Stimulated activated CD8-positive, alpha-beta memory T cell treated with anti-CD3 and anti-CD28 coated beads, Interleukin-15, amount 100 ng/mL, for 24 hours (primary cell): ENCODE data around the gene BOD1L1.

ENCODE experiments used
- DNase-seq: peaks from one replicate; pipeline ENCODE4 v3.0.0-alpha.2; 2020; ENCODE audit warnings: low read depth

BOD1L1 gene

GRCh38 chr4:13555325-13555724 is 72.2 kb downstream of the BOD1L1 start:
- DNase-seq, result no peak

GRCh38 chr4:13553081-13553480 is 74.4 kb downstream of the BOD1L1 start:
- no peak for DNase-seq

GRCh38 chr4:13548984-13549546 is 78.5 kb downstream of the BOD1L1 start:
- peak; percentile 94 for DNase-seq

- no peak for DNase-seq
Measured at GRCh38 chr4:13548059-13548983, 79.2 kb downstream of the BOD1L1 start.

- DNase-seq, result no peak
Measured at GRCh38 chr4:13547485-13548041, 80.0 kb downstream of the BOD1L1 start.

GRCh38 chr4:13546941-13547484 is 80.5 kb downstream of the BOD1L1 start:
- DNase-seq, result no peak

- DNase-seq, result no peak
Measured at GRCh38 chr4:13546142-13546940, 81.2 kb downstream of the BOD1L1 start.

- DNase-seq, result no peak
Measured at GRCh38 chr4:13545394-13545808, 82.1 kb downstream of the BOD1L1 start.

- no peak for DNase-seq
Measured at GRCh38 chr4:13544606-13545393, 82.7 kb downstream of the BOD1L1 start.

GRCh38 chr4:13543839-13544605 is 83.5 kb downstream of the BOD1L1 start, which contains the start of gene NKX3-2:
Gene NKX3-2 (minus strand): TSS chr4:13544508. CDS start chr4:13544414, 94 bp downstream.
- DNase-seq, result no peak

GRCh38 chr4:13543032-13543838 is 84.3 kb downstream of the BOD1L1 start:
- DNase-seq, result no peak

GRCh38 chr4:13542577-13543031 is 84.9 kb downstream of the BOD1L1 start:
- DNase-seq, result no peak

- no peak for DNase-seq
Measured at GRCh38 chr4:13541720-13542576, 85.6 kb downstream of the BOD1L1 start.

GRCh38 chr4:13541176-13541604 is 86.3 kb downstream of the BOD1L1 start:
- no peak for DNase-seq

GRCh38 chr4:13540446-13541175 is 86.9 kb downstream of the BOD1L1 start:
- no peak for DNase-seq

- no peak for DNase-seq
Measured at GRCh38 chr4:13539619-13540445, 87.7 kb downstream of the BOD1L1 start.
